ENCODE measurements around the gene TRPV5. TPM values are rescaled to one million over a fixed set of nuclear protein-coding genes. Genes with fewer than 3 reads are reported as not detected.

TRPV5 gene
- total and polyA plus RNA-seq, 2 of the 4 experiments (the other 2 are of a cell fraction): not detected

DNA sequence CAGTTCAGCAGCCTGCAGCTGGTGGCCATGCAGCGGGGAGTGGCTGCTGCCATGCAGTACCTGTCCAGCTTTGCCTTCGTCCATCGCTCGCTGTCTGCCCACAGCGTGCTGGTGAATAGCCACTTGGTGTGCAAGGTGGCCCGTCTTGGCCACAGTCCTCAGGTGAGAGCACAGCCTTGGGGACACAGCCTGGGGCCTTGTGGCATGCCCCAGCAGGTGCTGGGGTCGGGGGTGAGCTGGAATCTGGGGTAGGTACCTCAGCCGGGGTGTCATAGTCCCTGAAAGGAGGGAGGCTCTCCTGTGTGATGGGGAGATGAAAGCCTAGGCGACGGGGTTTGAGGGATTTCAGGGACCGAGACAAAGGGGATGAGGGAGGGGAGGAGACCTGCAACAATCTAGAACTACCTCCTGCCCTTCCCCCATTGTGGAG, 64.5 kb downstream of the TRPV5 start:
- in situ Hi-C loops (cut with MboI; ENCODE audit: low sequenced_read_pairs) (no loop called here), dilution Hi-C loops (cut with HindIII; ENCODE audit: low sequenced_read_pairs, unreplicated experiment) (no loop called here), intact Hi-C loops (cut with micrococcal nuclease) (no loop called here)
- Histone ChIP-seq H4K91ac (ENCODE audit: insufficient read depth, low read depth, low read length) (no peak overlapping the region), H3K36me3 (ENCODE audit: control insufficient read depth, insufficient read depth, low read length) (no peaks in the 10 kb centered on the region), H3K4me3 (ENCODE audit: insufficient read depth, low read depth, low read length) (no peak overlapping the region), H3K9me3 (ENCODE audit: control insufficient read depth, insufficient read depth, low read length) (no peaks in the 10 kb centered on the region), H4K20me1 (ENCODE audit: insufficient read depth, low read length) (no peaks in the 10 kb centered on the region), H2BK120ac (ENCODE audit: low read depth, low read length) (no peak overlapping the region), H3K9ac (ENCODE audit: low read depth, low read length) (no peak overlapping the region), H2BK5ac (ENCODE audit: low read depth, low read length, poor library complexity, severe bottlenecking) (no peak overlapping the region), H4K5ac (ENCODE audit: low read depth, low read length) (no peak overlapping the region), H3K23ac (ENCODE audit: low read depth, low read length) (no peak overlapping the region), H2BK15ac (ENCODE audit: low read depth, low read length) (no peak overlapping the region), H3K18ac (ENCODE audit: low read depth, low read length) (no peak overlapping the region), H3K9me1 (ENCODE audit: insufficient read depth, low read length) (no peaks in the 10 kb centered on the region), H3K4ac (ENCODE audit: low read depth, low read length) (no peak overlapping the region), H3K4me1 (ENCODE audit: control insufficient read depth, insufficient read depth, low read length) (no peaks in the 10 kb centered on the region), H2AFZ (replicated peaks; ENCODE audit: low read length, poor library complexity) (no peak overlapping the region), H3K27ac (ENCODE audit: insufficient read depth, low read length) (no peak overlapping the region), H3K14ac (replicated peaks; ENCODE audit: low read depth, low read length) (no peak overlapping the region), H3K79me1 (ENCODE audit: low read depth in 1 of 2, low read length in 2 of 2) (no peaks in the 10 kb centered on the region), H3K4me2 (ENCODE audit: low read depth, low read length) (no peak overlapping the region), H2AK9ac (replicated peaks; ENCODE audit: low read depth, low read length, poor library complexity) (no peak overlapping the region), H4K8ac (ENCODE audit: low read depth in 2 of 2, low read length in 2 of 2) (no peak overlapping the region), H2BK20ac (ENCODE audit: low read depth, low read length) (no peak overlapping the region), H2AK5ac (ENCODE audit: low read depth, low read length) (no peak overlapping the region), H3K27me3 (ENCODE audit: control insufficient read depth, insufficient read depth, low read length) (no peaks in the 10 kb centered on the region), H3K56ac (ENCODE audit: extremely low read depth, insufficient read depth, low read length) (no peak overlapping the region)
- ATAC-seq (ENCODE audit: low read depth) (no peak), DNase-seq (no peak)
- no CpG with 5 or more reads among the region's 11 CpGs for WGBS, 2 experiments (ENCODE audit: extremely low coverage in 2 of 2, insufficient read length in 1 of 2)
- TF ChIP-seq MAFK (IDR thresholded peaks at IDR 0.05; ENCODE audit: low read depth, low read length): no peak
- no peak for TF ChIP-seq MXI1 (IDR thresholded peaks at IDR 0.05; ENCODE audit: borderline replicate concordance, low read depth, low read length)
- TF ChIP-seq NFE2L2 (IDR thresholded peaks at IDR 0.05; ENCODE audit: low read depth, low read length): no peak
- TF ChIP-seq, protein P1, sequence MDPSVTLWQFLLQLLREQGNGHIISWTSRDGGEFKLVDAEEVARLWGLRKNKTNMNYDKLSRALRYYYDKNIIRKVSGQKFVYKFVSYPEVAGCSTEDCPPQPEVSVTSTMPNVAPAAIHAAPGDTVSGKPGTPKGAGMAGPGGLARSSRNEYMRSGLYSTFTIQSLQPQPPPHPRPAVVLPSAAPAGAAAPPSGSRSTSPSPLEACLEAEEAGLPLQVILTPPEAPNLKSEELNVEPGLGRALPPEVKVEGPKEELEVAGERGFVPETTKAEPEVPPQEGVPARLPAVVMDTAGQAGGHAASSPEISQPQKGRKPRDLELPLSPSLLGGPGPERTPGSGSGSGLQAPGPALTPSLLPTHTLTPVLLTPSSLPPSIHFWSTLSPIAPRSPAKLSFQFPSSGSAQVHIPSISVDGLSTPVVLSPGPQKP (IDR thresholded peaks at IDR 0.05; ENCODE audit: borderline replicate concordance, low read depth, low read length): no peak
- no peak for TF ChIP-seq CEBPB (IDR thresholded peaks at IDR 0.05; ENCODE audit: low read depth, low read length)
- TF ChIP-seq, protein P2, sequence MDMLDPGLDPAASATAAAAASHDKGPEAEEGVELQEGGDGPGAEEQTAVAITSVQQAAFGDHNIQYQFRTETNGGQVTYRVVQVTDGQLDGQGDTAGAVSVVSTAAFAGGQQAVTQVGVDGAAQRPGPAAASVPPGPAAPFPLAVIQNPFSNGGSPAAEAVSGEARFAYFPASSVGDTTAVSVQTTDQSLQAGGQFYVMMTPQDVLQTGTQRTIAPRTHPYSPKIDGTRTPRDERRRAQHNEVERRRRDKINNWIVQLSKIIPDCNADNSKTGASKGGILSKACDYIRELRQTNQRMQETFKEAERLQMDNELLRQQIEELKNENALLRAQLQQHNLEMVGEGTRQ (IDR thresholded peaks at IDR 0.05; ENCODE audit: low read depth, low read length): no peak
- no peak for TF ChIP-seq FOS (IDR thresholded peaks at IDR 0.05; ENCODE audit: low read depth, low read length)
- no peak for TF ChIP-seq POLR2A (IDR thresholded peaks at IDR 0.05; ENCODE audit: low read depth, low read length)
- TF ChIP-seq CHD1 (IDR thresholded peaks at IDR 0.05; ENCODE audit: low read depth, low read length): no peak
- TF ChIP-seq, protein P3, sequence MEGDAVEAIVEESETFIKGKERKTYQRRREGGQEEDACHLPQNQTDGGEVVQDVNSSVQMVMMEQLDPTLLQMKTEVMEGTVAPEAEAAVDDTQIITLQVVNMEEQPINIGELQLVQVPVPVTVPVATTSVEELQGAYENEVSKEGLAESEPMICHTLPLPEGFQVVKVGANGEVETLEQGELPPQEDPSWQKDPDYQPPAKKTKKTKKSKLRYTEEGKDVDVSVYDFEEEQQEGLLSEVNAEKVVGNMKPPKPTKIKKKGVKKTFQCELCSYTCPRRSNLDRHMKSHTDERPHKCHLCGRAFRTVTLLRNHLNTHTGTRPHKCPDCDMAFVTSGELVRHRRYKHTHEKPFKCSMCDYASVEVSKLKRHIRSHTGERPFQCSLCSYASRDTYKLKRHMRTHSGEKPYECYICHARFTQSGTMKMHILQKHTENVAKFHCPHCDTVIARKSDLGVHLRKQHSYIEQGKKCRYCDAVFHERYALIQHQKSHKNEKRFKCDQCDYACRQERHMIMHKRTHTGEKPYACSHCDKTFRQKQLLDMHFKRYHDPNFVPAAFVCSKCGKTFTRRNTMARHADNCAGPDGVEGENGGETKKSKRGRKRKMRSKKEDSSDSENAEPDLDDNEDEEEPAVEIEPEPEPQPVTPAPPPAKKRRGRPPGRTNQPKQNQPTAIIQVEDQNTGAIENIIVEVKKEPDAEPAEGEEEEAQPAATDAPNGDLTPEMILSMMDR (conservative IDR thresholded peaks at IDR 0.05; ENCODE audit: low read depth, low read length): no peak
- TF ChIP-seq SMC3 (IDR thresholded peaks at IDR 0.05; ENCODE audit: low read depth, low read length): no peak
- TF ChIP-seq MAZ (IDR thresholded peaks at IDR 0.05; ENCODE audit: borderline replicate concordance, low read depth, low read length): no peak
- TF ChIP-seq BHLHE40 (IDR thresholded peaks at IDR 0.05; ENCODE audit: low read depth, low read length): no peak
- no peak for TF ChIP-seq RCOR1 (IDR thresholded peaks at IDR 0.05; ENCODE audit: insufficient replicate concordance, low read length)
- no peak for TF ChIP-seq RFX5 (IDR thresholded peaks at IDR 0.05; ENCODE audit: low read depth, low read length)
- no peak for TF ChIP-seq RAD21 (IDR thresholded peaks at IDR 0.05; ENCODE audit: low read length)
- ChIA-PET CTCF (no interaction called here), POLR2A (ENCODE audit: unreplicated experiment) (no interaction called here)
- BruUV-seq (replicated peaks): no TSS peak
